GM12878 (cell line): ENCODE results near the gene MYBL2. TPM values are rescaled to one million over a fixed set of nuclear protein-coding genes. Genes with fewer than 3 reads are reported as not detected.
A peak's percentile ranks its signal among the peaks of the same experiment; 100 is the strongest.

Experiments used
- BHLHE40 ChIP-seq, 2 experiments: fragments of 450-650 bp in 1 of 2; IDR thresholded peaks; 2 replicates each; pipeline ENCODE4 v1.6.1; 2011 to 2017; ENCODE audit warnings: low read depth in 2 of 2, borderline replicate concordance in 1 of 2, improper control_type of control experiment in 1 of 2, low read length in 1 of 2, mild to moderate bottlenecking in 1 of 2
- CHD2 ChIP-seq: IDR thresholded peaks from 2 replicates; pipeline ENCODE4 v1.6.1; 2011; ENCODE audit warnings: low read depth, low read length, improper control_type of control experiment, borderline replicate concordance
- EP300 ChIP-seq, 2 experiments: fragments of 150-350 bp in 1 of 2; IDR thresholded peaks; 2 replicates each; pipeline ENCODE4 v1.6.1; 2011 to 2012; ENCODE audit warnings: low read depth in 2 of 2, low read length in 2 of 2, borderline replicate concordance in 1 of 2, improper control_type of control experiment in 1 of 2, inconsistent platforms in 1 of 2; ENCODE audit not compliant: control insufficient read depth in 1 of 2
- GATAD2B ChIP-seq: fragments of 450-650 bp; conservative IDR thresholded peaks from 2 replicates; pipeline ENCODE4 v1.6.1; 2017; ENCODE audit warnings: low read depth, mild to moderate bottlenecking, moderate library complexity
- IKZF1 ChIP-seq: fragments of 450-650 bp; conservative IDR thresholded peaks from 2 replicates; pipeline ENCODE4 v1.6.1; 2017; ENCODE audit warnings: antibody characterized with exemption, mild to moderate bottlenecking
- IRF4 ChIP-seq: IDR thresholded peaks from 2 replicates; pipeline ENCODE4 v1.6.1; 2011; ENCODE audit warnings: low read depth, low read length
- JUND ChIP-seq: IDR thresholded peaks from 2 replicates; pipeline ENCODE4 v1.6.1; 2012; ENCODE audit warnings: low read depth, mild to moderate bottlenecking, low read length, improper control_type of control experiment, moderate library complexity
- KLF5 ChIP-seq: fragments of 450-650 bp; IDR thresholded peaks from 2 replicates; pipeline ENCODE4 v1.6.1; 2014; ENCODE audit warnings: mild to moderate bottlenecking; ENCODE audit not compliant: partially characterized antibody
- NBN ChIP-seq: fragments of 450-650 bp; IDR thresholded peaks from 2 replicates; pipeline ENCODE4 v1.6.1; 2016
- NFIC ChIP-seq: IDR thresholded peaks from 2 replicates; pipeline ENCODE4 v1.6.1; 2012; ENCODE audit warnings: low read depth, mild to moderate bottlenecking, inconsistent platforms, low read length, moderate library complexity
- POLR2AphosphoS5 ChIP-seq: IDR thresholded peaks from 2 replicates; pipeline ENCODE4 v1.6.1; 2011; ENCODE audit warnings: mild to moderate bottlenecking, low read length, inconsistent platforms
- POU2F2 ChIP-seq: IDR thresholded peaks from 3 replicates; pipeline ENCODE4 v1.6.1; 2011; ENCODE audit warnings: low read depth, mild to moderate bottlenecking, low read length, borderline replicate concordance
- RAD51 ChIP-seq: fragments of 450-650 bp; IDR thresholded peaks from 2 replicates; pipeline ENCODE4 v1.6.1; 2016; ENCODE audit warnings: moderate library complexity, mild to moderate bottlenecking, inconsistent platforms
- RUNX3 ChIP-seq: IDR thresholded peaks from 2 replicates; pipeline ENCODE4 v1.6.1; 2012; ENCODE audit warnings: low read length, inconsistent platforms
- SIN3A ChIP-seq: IDR thresholded peaks from 2 replicates; pipeline ENCODE4 v1.6.1; 2012; ENCODE audit warnings: low read depth, low read length, improper control_type of control experiment
- SPI1 ChIP-seq: IDR thresholded peaks from 2 replicates; pipeline ENCODE4 v1.6.1; 2011; ENCODE audit warnings: low read depth, mild to moderate bottlenecking, low read length, moderate library complexity, borderline replicate concordance; ENCODE audit not compliant: insufficient read depth
- STAT1 ChIP-seq: fragments of 450-650 bp; conservative IDR thresholded peaks from 2 replicates; pipeline ENCODE4 v1.6.1; 2014; ENCODE audit warnings: antibody characterized with exemption, mild to moderate bottlenecking
- TCF12 ChIP-seq: IDR thresholded peaks from 2 replicates; pipeline ENCODE4 v1.6.1; 2011; ENCODE audit warnings: low read depth, mild to moderate bottlenecking, low read length
- TCF3 ChIP-seq: IDR thresholded peaks from 2 replicates; pipeline ENCODE4 v1.6.1; 2012; ENCODE audit warnings: low read depth, mild to moderate bottlenecking, low read length, borderline replicate concordance; ENCODE audit not compliant: insufficient read depth
- YBX1 ChIP-seq: fragments of 450-650 bp; IDR thresholded peaks from 2 replicates; pipeline ENCODE4 v1.6.1; 2016; ENCODE audit warnings: antibody characterized with exemption
- ZZZ3 ChIP-seq: IDR thresholded peaks from 2 replicates; pipeline ENCODE4 v1.6.1; 2011; ENCODE audit warnings: low read depth; ENCODE audit not compliant: control insufficient read depth, insufficient read length
- polyA plus RNA-seq, 11 experiments: library from polyadenylated mRNA; depleted of rRNA in 4 of 11; unstranded in 6 of 11; stranded (reverse) in 5 of 11; fragments of >200 nt; fragmentation: Nextera tagmentation in 4 of 11; fragmentation: Illumina TruSeq in 1 of 11; extraction: Ambion mirVana in 4 of 11; extraction: Trizol in 1 of 11; gene quantifications; 1 replicate in 1 of 11; 2 replicates in 10 of 11; pipeline versions ENCODE4 v1.2.1 to v1.2.3, GENCODE V29; 2011 to 2016; ENCODE audit warnings: inconsistent platforms in 2 of 11, missing spikeins in 2 of 11, low read depth in 1 of 11
- total RNA-seq, 4 experiments: library from RNA; depleted of rRNA in 3 of 4; stranded (reverse); fragments of >200 nt in 3 of 4; fragmentation: Illumina TruSeq in 1 of 4; extraction: Trizol in 1 of 4; gene quantifications; 2 replicates each; pipeline versions ENCODE4 v1.2.1 to v1.2.3, GENCODE V29; 2013 to 2021
- TF ChIP-seq, protein P1 (sequence below): IDR thresholded peaks from 2 replicates; pipeline ENCODE4 v1.6.1; 2011; ENCODE audit warnings: mild to moderate bottlenecking, low read depth, low read length, moderate library complexity; ENCODE audit not compliant: insufficient replicate concordance
- TF ChIP-seq, protein P2 (sequence below): fragments of 450-650 bp; IDR thresholded peaks from 2 replicates; pipeline ENCODE4 v1.6.1; 2017; ENCODE audit warnings: mild to moderate bottlenecking, moderate library complexity
- TF ChIP-seq, protein P3 (sequence below): fragments of 450-650 bp; IDR thresholded peaks from 2 replicates; pipeline ENCODE4 v1.6.1; 2017; ENCODE audit warnings: low read depth, mild to moderate bottlenecking, moderate library complexity

MYBL2 gene
- total and polyA plus RNA-seq, 10 of the 15 experiments (the other 5 are each of a cell fraction or from before 2014, with no cell fraction given) = 4.5 to 213 (median 74.2) TPM

DNA sequence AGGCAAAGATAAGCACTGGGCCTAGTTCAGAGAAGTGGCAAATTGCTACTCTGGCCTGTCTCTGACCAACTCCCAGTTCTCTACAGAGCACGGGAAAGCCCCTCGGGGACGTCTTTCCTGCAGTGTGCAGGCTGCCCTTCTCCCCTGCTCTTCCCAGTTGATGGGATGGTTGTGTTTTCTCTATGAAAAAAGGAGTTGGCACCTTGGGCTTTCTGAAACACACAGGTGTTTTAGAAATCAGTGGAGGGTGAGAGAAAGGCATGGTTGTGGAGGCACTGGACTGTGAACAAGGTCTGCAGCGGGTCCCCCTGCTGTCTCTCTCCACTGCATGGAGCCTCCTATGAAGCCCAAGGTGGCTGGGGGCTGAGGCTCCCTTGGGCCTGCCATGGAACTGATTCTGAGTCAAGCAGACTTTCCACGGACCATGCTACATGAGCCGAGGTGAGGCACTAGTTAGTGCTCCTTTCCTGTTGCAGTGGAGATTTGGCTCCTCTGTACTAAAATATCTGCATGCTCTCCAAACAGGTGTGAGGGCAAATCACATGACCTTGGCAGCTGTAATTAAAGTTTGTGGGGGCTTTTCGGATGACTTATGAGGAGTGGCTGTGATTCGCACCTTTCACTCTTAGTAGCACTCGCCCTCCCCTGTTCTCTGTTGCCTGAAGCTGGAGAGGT is 43.6 kb downstream of the MYBL2 start (continued):
- TF ChIP-seq SIN3A (0 out of 2 replicates have a peak, but pooled peaks have one; percentile 40), RUNX3 (peak; percentile 17), STAT1 (no peak), RAD51 (peak; percentile 86), NBN (0 out of 2 replicates have a peak, but pooled peaks have one; percentile 7), TCF3 (peak; percentile 73; the same call in 1 of the 2 replicates), IRF4 (0 out of 2 replicates have a peak, but pooled peaks have one; percentile 27), IKZF1 (peak; percentile 77), CHD2 (no peak), BHLHE40 (IDR thresholded peaks at IDR 0.05; ENCODE audit: borderline replicate concordance in 1 of 2, low read depth in 2 of 2, low read length in 1 of 2) (peak; percentile 65 to 73; a peak in 3 of 4 replicates), GATAD2B (0 out of 2 replicates have a peak, but pooled peaks have one; percentile 35), YBX1 (no peak), EP300 (IDR thresholded peaks at IDR 0.05; ENCODE audit: borderline replicate concordance in 1 of 2, control insufficient read depth in 1 of 2, low read depth in 2 of 2, low read length in 2 of 2) (peak in 1 of 2 experiments; percentile 76; a peak in 2 of 4 replicates), NFIC (0 out of 2 replicates have a peak, but pooled peaks have one; percentile 38), POLR2AphosphoS5 (0 out of 2 replicates have a peak, but pooled peaks have one; percentile 21), POU2F2 (0 out of 3 replicates have a peak, but pooled peaks have one; percentile 17), ZZZ3 (no peak), SPI1 (peak; percentile 54; the same call in 1 of the 2 replicates), JUND (no peak), TCF12 (peak; percentile 68; the same call in 1 of the 2 replicates), KLF5 (no peak)
- TF ChIP-seq, protein P1, sequence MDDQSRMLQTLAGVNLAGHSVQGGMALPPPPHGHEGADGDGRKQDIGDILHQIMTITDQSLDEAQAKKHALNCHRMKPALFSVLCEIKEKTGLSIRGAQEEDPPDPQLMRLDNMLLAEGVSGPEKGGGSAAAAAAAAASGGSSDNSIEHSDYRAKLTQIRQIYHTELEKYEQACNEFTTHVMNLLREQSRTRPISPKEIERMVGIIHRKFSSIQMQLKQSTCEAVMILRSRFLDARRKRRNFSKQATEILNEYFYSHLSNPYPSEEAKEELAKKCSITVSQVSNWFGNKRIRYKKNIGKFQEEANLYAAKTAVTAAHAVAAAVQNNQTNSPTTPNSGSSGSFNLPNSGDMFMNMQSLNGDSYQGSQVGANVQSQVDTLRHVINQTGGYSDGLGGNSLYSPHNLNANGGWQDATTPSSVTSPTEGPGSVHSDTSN = no peak
- TF ChIP-seq, protein P2, sequence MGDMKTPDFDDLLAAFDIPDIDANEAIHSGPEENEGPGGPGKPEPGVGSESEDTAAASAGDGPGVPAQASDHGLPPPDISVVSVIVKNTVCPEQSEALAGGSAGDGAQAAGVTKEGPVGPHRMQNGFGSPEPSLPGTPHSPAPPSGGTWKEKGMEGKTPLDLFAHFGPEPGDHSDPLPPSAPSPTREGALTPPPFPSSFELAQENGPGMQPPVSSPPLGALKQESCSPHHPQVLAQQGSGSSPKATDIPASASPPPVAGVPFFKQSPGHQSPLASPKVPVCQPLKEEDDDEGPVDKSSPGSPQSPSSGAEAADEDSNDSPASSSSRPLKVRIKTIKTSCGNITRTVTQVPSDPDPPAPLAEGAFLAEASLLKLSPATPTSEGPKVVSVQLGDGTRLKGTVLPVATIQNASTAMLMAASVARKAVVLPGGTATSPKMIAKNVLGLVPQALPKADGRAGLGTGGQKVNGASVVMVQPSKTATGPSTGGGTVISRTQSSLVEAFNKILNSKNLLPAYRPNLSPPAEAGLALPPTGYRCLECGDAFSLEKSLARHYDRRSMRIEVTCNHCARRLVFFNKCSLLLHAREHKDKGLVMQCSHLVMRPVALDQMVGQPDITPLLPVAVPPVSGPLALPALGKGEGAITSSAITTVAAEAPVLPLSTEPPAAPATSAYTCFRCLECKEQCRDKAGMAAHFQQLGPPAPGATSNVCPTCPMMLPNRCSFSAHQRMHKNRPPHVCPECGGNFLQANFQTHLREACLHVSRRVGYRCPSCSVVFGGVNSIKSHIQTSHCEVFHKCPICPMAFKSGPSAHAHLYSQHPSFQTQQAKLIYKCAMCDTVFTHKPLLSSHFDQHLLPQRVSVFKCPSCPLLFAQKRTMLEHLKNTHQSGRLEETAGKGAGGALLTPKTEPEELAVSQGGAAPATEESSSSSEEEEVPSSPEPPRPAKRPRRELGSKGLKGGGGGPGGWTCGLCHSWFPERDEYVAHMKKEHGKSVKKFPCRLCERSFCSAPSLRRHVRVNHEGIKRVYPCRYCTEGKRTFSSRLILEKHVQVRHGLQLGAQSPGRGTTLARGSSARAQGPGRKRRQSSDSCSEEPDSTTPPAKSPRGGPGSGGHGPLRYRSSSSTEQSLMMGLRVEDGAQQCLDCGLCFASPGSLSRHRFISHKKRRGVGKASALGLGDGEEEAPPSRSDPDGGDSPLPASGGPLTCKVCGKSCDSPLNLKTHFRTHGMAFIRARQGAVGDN = peak; percentile 79
- TF ChIP-seq, protein P3, sequence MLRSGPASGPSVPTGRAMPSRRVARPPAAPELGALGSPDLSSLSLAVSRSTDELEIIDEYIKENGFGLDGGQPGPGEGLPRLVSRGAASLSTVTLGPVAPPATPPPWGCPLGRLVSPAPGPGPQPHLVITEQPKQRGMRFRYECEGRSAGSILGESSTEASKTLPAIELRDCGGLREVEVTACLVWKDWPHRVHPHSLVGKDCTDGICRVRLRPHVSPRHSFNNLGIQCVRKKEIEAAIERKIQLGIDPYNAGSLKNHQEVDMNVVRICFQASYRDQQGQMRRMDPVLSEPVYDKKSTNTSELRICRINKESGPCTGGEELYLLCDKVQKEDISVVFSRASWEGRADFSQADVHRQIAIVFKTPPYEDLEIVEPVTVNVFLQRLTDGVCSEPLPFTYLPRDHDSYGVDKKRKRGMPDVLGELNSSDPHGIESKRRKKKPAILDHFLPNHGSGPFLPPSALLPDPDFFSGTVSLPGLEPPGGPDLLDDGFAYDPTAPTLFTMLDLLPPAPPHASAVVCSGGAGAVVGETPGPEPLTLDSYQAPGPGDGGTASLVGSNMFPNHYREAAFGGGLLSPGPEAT = peak; percentile 27
